Thymus (tissue), 14 donors: ENCODE measurements around the gene EGFR. TPM values are rescaled to one million over a fixed set of nuclear protein-coding genes. Genes with fewer than 3 reads are reported as not detected.

Experiments
- DNase-seq, 9 donors: peaks; one replicate each; pipeline ENCODE4 v3.0.0-alpha.2; 2013; ENCODE audit warnings: low spot score in 9 of 9, low read depth in 6 of 9, missing footprints in 1 of 9
- H3K27ac ChIP-seq, 2 donors: one replicate each; pipeline ENCODE4 v1.5.1; 2013; ENCODE audit warnings: control low read depth in 1 of 2, low read depth in 1 of 2, low read length in 1 of 2, mild to moderate bottlenecking in 1 of 2, moderate library complexity in 1 of 2
- H3K27me3 ChIP-seq, 2 donors: one replicate each; pipeline ENCODE4 v1.5.1; 2013; ENCODE audit warnings: low read length in 1 of 2; ENCODE audit not compliant: control insufficient read depth in 2 of 2, insufficient read depth in 1 of 2
- H3K36me3 ChIP-seq, 2 donors: one replicate each; pipeline ENCODE4 v1.5.1; 2013; ENCODE audit warnings: low read length in 1 of 2, mild to moderate bottlenecking in 1 of 2, moderate library complexity in 1 of 2; ENCODE audit not compliant: control insufficient read depth in 2 of 2, insufficient read depth in 2 of 2
- H3K4me1 ChIP-seq, 2 donors: one replicate each; pipeline ENCODE4 v1.5.1; 2013; ENCODE audit warnings: low read length in 2 of 2; ENCODE audit not compliant: control insufficient read depth in 2 of 2, insufficient read depth in 2 of 2
- H3K4me3 ChIP-seq, 2 donors: one replicate each; pipeline ENCODE4 v1.5.1; 2013; ENCODE audit warnings: low read length in 2 of 2, control low read depth in 1 of 2, mild to moderate bottlenecking in 1 of 2
- H3K9me3 ChIP-seq, 2 donors: one replicate each; pipeline ENCODE4 v1.5.1; 2013; ENCODE audit warnings: low read length in 1 of 2, mild to moderate bottlenecking in 1 of 2; ENCODE audit not compliant: control insufficient read depth in 2 of 2, insufficient read depth in 1 of 2
- WGBS: extraction: QIAGEN DNeasy Blood & Tissue Kit; methylation state at CpG from one replicate; pipeline ENCODE4 v1.1.7; 2013; 5-methylcytosine and 5-hydroxymethylcytosine counted together
- long read RNA-seq, 10 donors: transcript quantifications; one replicate each; lab custom pipeline, GENCODE V29; 2026
- polyA plus RNA-seq: library from polyadenylated mRNA; stranded (reverse); fragments of 200-250 nt; gene quantifications from one replicate; pipeline ENCODE4 v1.2.3, GENCODE V29; 2013
- total RNA-seq: library from RNA; stranded (reverse); fragments of 120-200 nt; gene quantifications from one replicate; pipeline ENCODE4 v1.2.4, GENCODE V29; 2013
- donor health status: healthy.

The EGFR gene
- total RNA-seq (14.2 TPM), polyA plus RNA-seq (19.5 TPM)
- long read RNA-seq, donor 1 = 0 reads
- long read RNA-seq, donor 2 = 0 reads
- long read RNA-seq, donor 3, full-length matches to known transcripts = 3 of 3 reads
- long read RNA-seq, donor 3, partial matches to known transcripts = 0 of 3 reads
- long read RNA-seq, donor 3, other reads (novel, unspliced or antisense) = 0 of 3 reads
- long read RNA-seq, donor 4 = 0 reads
- long read RNA-seq, donor 5, full-length matches to known transcripts = 2 of 2 reads
- long read RNA-seq, donor 5, partial matches to known transcripts = 0 of 2 reads
- long read RNA-seq, donor 5, other reads (novel, unspliced or antisense) = 0 of 2 reads
- long read RNA-seq, donor 6, full-length matches to known transcripts = 5 of 5 reads
- long read RNA-seq, donor 6, partial matches to known transcripts = 0 of 5 reads
- long read RNA-seq, donor 6, other reads (novel, unspliced or antisense) = 0 of 5 reads
- long read RNA-seq, donor 7, full-length matches to known transcripts = 1 of 1 reads
- long read RNA-seq, donor 7, partial matches to known transcripts = 0 of 1 reads
- long read RNA-seq, donor 7, other reads (novel, unspliced or antisense) = 0 of 1 reads
- long read RNA-seq, donor 8, full-length matches to known transcripts = 3 of 3 reads
- long read RNA-seq, donor 8, partial matches to known transcripts = 0 of 3 reads
- long read RNA-seq, donor 8, other reads (novel, unspliced or antisense) = 0 of 3 reads
- long read RNA-seq, donor 9, full-length matches to known transcripts = 1 of 1 reads
- long read RNA-seq, donor 9, partial matches to known transcripts = 0 of 1 reads
- long read RNA-seq, donor 9, other reads (novel, unspliced or antisense) = 0 of 1 reads
- long read RNA-seq, donor 10, partial matches to known transcripts = 0 of 1 reads
- long read RNA-seq, donor 10, other reads (novel, unspliced or antisense) = 0 of 1 reads

GRCh38 chr7:55018361-55019190 lies at the start of gene EGFR:
TSS of gene EGFR (plus strand) at chr7:55019017. CDS start at chr7:55019278, 261 bp downstream.
- Histone ChIP-seq H3K9me3 (peaks cover 0 to 2% of the 10 kb centered on the region in 2 donors), H3K4me1 (no peaks in the 10 kb centered on the region), H3K36me3 (no peaks in the 10 kb centered on the region), H3K27ac (peak within 1 kb of the TSS; percentile 51 to 76), H3K27me3 (peaks cover 37 to 55% of the 10 kb centered on the region in 2 donors), H3K4me3 (peak within 1 kb of the TSS; percentile 20 to 35)
- no peak for DNase-seq
- WGBS = 6% methylated on average over 80 of the region's 80 CpGs

- 90% methylated on average over 13 of the region's 13 CpGs for WGBS
- no peaks in the 10 kb centered on the region for H3K4me1 ChIP-seq
- no peaks in the 10 kb centered on the region for H3K9me3 ChIP-seq
- no peak overlapping the region for H3K4me3 ChIP-seq
- DNase-seq = no peak
- no peak overlapping the region for H3K27ac ChIP-seq
- no peaks in the 10 kb centered on the region for H3K36me3 ChIP-seq
- H3K27me3 ChIP-seq = no peaks in the 10 kb centered on the region
Observed at GRCh38 chr7:54969208-54969967, 49.4 kb upstream of the EGFR start.

GRCh38 chr7:54972733-54973294 lies 46.0 kb upstream of the EGFR start:
- no peaks in the 10 kb centered on the region for H3K27me3 ChIP-seq
- 88% methylated on average over 2 of the region's 2 CpGs for WGBS
- H3K4me1 ChIP-seq = no peaks in the 10 kb centered on the region

GRCh38 chr7:54978364-54979116 lies 40.3 kb upstream of the EGFR start:
- H3K36me3 ChIP-seq = no peaks in the 10 kb centered on the region
- no peaks in the 10 kb centered on the region for H3K9me3 ChIP-seq
- H3K27me3 ChIP-seq = no peaks in the 10 kb centered on the region
- no peak overlapping the region for H3K4me3 ChIP-seq
- no peak for DNase-seq
- 82% methylated on average over 9 of the region's 9 CpGs for WGBS
- no peak overlapping the region for H3K27ac ChIP-seq
- H3K4me1 ChIP-seq = no peaks in the 10 kb centered on the region

More at GRCh38 chr7:54972733-54973294, 46.0 kb upstream of the EGFR start:
- Histone ChIP-seq H3K4me3 (no peak overlapping the region), H3K36me3 (no peaks in the 10 kb centered on the region), H3K9me3 (no peaks in the 10 kb centered on the region), H3K27ac (no peak overlapping the region)
- DNase-seq = no peak

- Histone ChIP-seq H3K9me3 (no peaks in the 10 kb centered on the region), H3K27me3 (no peaks in the 10 kb centered on the region), H3K27ac (no peak overlapping the region), H3K4me3 (no peak overlapping the region), H3K36me3 (no peaks in the 10 kb centered on the region), H3K4me1 (no peaks in the 10 kb centered on the region)
- WGBS = 92% methylated on average over 14 of the region's 14 CpGs
- no peak for DNase-seq
Observed at GRCh38 chr7:54980521-54980920, 38.3 kb upstream of the EGFR start.

- no peaks in the 10 kb centered on the region for H3K9me3 ChIP-seq
- H3K36me3 ChIP-seq = no peaks in the 10 kb centered on the region
- no peaks in the 10 kb centered on the region for H3K4me1 ChIP-seq
- H3K27me3 ChIP-seq = no peaks in the 10 kb centered on the region
- WGBS = 96% methylated on average over 11 of the region's 11 CpGs
- no peak overlapping the region for H3K4me3 ChIP-seq
- H3K27ac ChIP-seq = no peak overlapping the region
- no peak for DNase-seq
Observed at GRCh38 chr7:54981913-54982312, 36.9 kb upstream of the EGFR start.

- Histone ChIP-seq H3K36me3 (no peaks in the 10 kb centered on the region), H3K27me3 (no peaks in the 10 kb centered on the region), H3K4me3 (no peak overlapping the region), H3K9me3 (no peaks in the 10 kb centered on the region), H3K4me1 (no peaks in the 10 kb centered on the region), H3K27ac (no peak overlapping the region)
- 86% methylated on average over 7 of the region's 7 CpGs for WGBS
- DNase-seq = no peak
Observed at GRCh38 chr7:54985426-54986330, 33.1 kb upstream of the EGFR start.
